HG02642 (cell line): ENCODE data around the gene PRR19.
"Not testable (repeated sequence)": the region's sequence is repeated elsewhere in the genome, so short reads cannot be mapped to it uniquely, and the experiment has no call there.

ENCODE experiments used
- ATAC-seq: cut with Tn5 transposase; IDR thresholded peaks from one replicate; pipeline ENCODE4 v1.9.1; 2021; ENCODE audit warnings: mild to moderate bottlenecking; ENCODE audit not compliant: unreplicated experiment, poor library complexity

PRR19 gene

GRCh38 chr19:42301646-42302203 lies at the start of gene PRR19:
Gene PRR19, plus strand, starts transcription at chr19:42302132. Its CDS starts 7,453 bp downstream, at chr19:42309585.
- no peak for ATAC-seq

- ATAC-seq: no peak
Measured at GRCh38 chr19:42252365-42253244, 49.3 kb upstream of the PRR19 start.

- ATAC-seq: peak; percentile 26
Measured at GRCh38 chr19:42253245-42254088, 48.5 kb upstream of the PRR19 start.

GRCh38 chr19:42254089-42254849 lies 47.7 kb upstream of the PRR19 start:
- peak; percentile 44 for ATAC-seq

- ATAC-seq: peak; percentile 59
Measured at GRCh38 chr19:42254850-42255765, 46.8 kb upstream of the PRR19 start, which contains the start of gene ERF. Gene ERF, minus strand, starts transcription at chr19:42255128. Its CDS starts 129 bp downstream, at chr19:42254999.

- ATAC-seq: no peak
Measured at GRCh38 chr19:42255766-42256745, 45.9 kb upstream of the PRR19 start.

- ATAC-seq: not testable (repeated sequence)
Measured at GRCh38 chr19:42257842-42258241, 44.1 kb upstream of the PRR19 start.

- no peak for ATAC-seq
Measured at GRCh38 chr19:42261763-42262162, 40.2 kb upstream of the PRR19 start.

GRCh38 chr19:42266105-42266504 lies 35.8 kb upstream of the PRR19 start:
- ATAC-seq: not testable (repeated sequence)

GRCh38 chr19:42266928-42267603 lies 34.9 kb upstream of the PRR19 start:
- ATAC-seq: not testable (repeated sequence)

- no peak for ATAC-seq
Measured at GRCh38 chr19:42267644-42268141, 34.2 kb upstream of the PRR19 start.

GRCh38 chr19:42268142-42268703 lies 33.7 kb upstream of the PRR19 start:
- peak; percentile 61 for ATAC-seq

GRCh38 chr19:42268704-42269477 lies 33.0 kb upstream of the PRR19 start, which contains the start of gene CIC:
Gene CIC, plus strand, starts transcription at chr19:42269252. Its CDS starts 2,532 bp downstream, at chr19:42271784.
- peak; percentile 75 for ATAC-seq

- no peak for ATAC-seq
Measured at GRCh38 chr19:42269478-42270345, 32.2 kb upstream of the PRR19 start.
